HG03103 (cell line): ENCODE measurements around the gene HOGA1.
"Not testable (repeated sequence)": the region's sequence is repeated elsewhere in the genome, so short reads cannot be mapped to it uniquely, and the experiment has no call there.

Experiments used
- ATAC-seq: cut with Tn5 transposase; IDR thresholded peaks from one replicate; pipeline ENCODE4 v1.9.1; 2021; ENCODE audit warnings: low read depth; ENCODE audit not compliant: unreplicated experiment

HOGA1 gene

DNA sequence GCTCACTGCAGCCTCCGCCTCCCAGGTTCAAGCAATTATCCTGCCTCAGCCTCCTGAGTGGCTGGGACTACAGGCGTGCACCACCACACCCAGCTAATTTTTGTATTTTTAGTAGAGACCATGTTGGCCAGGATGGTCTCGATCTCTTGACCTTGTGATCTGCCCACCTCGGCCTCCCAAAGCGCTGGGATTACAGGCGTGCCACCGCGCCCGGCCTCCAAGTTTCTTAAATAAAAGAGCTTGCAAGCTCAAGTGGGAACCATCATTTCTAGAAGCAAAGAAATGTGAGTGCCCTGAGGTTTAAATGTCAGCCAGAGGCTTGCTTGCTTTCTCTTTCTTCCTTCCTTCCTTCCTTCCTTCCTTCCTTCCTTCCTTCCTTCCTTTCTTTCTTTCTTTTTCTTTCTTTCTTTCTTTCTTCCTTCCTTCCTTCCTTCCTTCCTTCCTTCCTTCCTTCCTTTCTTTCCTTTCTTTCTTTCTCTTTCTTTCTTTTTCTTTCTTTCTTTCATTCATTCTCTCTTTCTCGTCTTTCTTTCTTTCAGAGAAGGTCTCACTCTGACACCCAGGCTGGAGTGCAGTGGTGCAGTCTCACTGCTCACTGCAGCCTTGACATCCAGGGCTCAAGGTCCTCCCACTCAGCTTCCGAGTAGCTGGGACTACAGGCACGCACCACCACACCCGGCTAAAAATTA lies 58.4 kb downstream of the HOGA1 start:
- ATAC-seq: not testable (repeated sequence)

DNA sequence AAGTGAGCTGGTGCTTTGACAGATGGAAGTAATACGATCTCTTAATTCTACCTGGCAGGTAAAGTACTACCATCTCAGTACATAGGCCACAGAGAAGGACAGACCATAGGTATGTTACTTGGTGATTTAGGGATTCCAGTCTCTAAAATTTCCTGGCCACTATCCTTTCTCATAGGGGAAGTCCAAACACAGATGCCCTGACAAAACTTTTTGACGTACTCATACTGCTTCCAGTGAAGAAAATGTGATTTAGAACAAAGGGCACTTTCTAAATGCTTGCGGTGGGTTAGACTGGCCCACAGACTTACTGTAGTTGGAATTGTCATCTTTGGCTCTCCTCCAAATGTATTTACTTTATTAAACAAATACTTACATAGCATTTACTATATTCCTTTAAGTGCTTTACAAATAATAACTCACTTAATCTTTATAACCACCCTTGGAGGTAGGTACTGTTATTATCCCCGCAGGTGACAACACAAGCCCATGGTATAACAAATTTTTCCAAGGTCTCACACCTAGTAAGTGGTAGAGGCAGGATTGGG lies 59.3 kb downstream of the HOGA1 start:
- ATAC-seq: no peak

DNA sequence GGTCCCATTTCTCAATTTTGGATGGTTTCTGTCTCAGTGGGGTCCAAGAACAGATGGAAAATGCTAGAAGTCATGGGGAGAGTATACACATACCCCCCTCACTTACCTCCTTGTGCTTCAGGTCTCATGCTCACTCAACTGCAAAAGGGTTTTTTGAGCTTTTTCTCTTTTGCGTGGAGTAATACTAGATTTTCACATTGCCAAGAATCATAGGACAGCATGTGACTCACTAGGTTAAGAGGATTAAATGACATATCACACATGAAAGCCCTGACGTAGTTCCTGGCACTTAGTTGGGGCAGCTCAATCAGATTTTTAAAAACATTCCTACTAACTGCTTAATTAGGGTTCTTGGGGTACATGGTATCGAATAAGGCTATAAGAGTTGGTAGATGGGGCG lies 60.7 kb downstream of the HOGA1 start:
- no peak for ATAC-seq

DNA sequence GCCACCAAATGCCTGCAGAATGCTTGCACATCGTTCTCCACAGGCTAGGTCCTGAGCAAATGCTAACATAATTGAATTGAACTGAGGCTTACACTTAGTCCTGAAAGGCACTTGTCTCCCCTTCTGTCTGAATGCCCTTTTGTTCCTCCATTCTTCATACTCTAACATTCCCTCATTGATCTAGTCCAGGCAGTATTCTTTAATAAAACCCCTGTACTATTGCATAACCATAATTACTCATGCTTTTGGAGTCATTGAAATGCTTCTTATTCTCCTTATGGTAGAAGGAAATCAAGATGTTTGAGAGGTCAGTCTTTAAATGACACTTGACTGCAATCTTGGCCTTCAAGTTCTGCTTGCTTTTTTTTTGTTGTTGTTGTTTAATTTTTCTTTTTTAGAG lies 63.4 kb downstream of the HOGA1 start:
- ATAC-seq: no peak

DNA sequence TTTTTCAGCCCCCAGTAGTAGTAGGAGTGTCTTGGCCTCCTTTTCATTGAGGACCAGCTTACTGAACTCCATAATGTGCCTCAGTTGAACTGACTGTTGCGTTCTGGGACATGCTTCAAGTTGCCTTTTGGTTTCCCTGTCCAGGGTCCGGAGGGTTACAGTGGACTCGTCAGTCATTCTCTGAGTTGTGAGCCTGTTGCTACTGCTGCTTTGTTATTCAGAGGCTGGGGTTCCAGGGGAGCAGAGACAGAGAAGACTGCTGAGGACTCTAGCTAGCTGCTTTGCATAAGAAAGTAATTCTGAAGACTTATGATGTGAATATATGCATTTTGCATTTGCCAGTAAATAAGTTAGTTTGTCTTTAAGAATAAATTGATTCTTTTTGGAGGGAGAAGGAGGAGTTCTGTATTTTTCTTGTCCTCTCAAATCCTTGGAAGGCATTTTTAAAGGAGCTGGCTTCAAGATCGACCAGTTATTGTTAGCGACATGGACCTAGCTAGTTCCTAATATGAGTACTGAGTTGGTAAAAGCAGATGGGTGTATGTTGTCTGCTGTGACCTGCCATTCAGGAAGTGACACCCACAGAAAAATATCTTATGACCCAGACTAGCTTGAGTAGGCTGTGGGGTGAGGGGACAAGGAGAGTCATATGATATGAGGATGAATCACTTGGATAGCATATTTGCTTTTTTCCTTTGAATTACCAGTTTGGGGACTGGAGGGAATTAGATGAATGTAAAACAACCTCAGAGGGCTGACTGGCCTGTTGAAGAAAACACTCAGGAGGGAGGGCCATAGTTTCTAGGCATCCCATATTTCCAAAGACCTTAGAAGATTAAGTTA lies 64.6 kb downstream of the HOGA1 start:
- peak; percentile 90 for ATAC-seq

DNA sequence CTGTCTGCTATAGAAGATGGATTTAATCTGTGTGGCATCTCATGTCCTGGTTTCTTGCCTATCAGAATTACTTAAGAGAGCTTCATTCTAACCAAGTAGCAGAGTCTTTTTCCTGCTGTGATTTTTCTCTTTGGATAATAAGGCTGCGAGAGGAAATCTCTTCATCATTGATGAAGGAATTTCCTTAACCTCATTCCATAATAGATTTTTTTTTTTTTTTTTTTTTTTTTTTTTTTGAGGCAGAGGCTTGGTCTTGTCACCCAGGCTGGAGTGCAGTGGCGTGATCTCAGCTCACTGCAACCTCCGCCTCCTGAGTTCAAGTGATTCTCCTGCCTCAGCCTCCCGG lies 65.2 kb downstream of the HOGA1 start:
- ATAC-seq: not testable (repeated sequence)

DNA sequence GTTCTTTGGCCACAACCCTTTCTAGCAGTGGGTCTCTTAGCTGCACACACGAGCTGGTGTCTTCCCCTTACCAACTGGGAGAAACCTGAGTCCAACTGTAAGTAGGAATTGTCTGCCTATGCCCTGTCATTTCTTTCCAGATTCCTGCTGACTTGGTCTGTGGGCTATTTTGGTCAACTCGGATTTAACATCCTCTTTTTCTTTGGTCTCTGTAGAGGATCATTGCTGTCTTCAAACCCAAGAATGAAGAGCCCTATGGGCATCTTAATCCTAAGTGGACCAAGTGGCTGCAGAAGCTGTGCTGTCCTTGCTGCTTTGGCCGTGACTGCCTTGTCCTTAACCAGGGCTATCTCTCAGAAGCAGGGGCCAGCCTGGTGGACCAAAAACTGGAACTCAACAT lies 66.5 kb downstream of the HOGA1 start:
- ATAC-seq: no peak

DNA sequence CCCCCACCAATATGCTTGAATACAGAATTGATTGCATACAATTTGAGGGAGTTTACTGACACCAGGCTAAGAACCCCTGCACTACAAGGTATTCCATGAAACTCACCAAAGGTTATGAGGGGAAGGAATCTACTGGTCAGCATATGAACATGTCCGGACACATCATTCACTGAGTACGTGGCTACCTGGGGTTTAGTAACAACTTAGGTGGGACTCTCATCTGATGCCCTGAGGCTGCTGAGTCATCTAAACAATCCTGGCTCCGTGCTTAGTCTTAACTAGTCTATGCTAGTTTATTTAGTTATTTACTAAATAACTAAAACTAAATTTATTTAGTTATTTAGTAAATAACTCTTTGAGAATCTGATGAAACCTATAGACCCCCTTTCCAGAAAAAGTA lies 67.6 kb downstream of the HOGA1 start:
- ATAC-seq: no peak

DNA sequence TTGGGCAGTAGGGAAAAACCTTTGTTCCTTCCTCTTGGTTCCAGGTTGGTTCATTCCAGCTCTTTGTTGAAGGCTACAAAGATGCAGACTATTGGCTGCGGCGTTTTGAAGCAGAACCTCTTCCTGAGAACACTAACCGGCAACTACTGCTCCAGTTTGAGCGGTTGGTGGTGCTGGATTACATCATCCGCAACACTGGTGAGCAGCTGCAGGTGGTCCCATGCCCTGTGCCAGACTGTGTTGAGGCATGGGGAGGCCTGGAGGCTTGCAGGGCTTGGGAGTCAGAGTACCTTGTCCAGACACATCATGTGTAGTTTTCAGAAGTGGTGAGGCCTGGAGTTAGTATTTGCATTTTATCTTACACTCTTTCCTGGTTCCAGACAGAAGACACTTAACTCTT lies 72.6 kb downstream of the HOGA1 start:
- no peak for ATAC-seq

DNA sequence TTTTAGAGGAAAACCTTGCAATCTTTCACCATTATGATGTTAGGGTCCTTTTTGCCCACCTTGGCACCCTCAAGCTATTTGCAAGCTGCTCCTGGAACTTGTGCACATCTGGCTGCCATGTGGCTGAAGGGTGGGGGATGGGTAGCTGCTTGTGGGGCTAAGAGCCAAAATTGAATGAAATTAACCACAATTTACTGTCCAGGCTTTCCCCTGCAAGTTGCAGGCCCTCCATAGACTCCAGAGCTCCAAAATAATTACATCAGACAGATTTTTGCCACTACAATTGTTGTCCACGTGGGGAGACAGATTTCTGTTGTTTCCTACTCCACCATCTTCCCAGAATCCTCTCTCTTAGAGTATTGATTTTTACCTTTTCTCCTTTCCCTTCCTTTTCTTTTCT lies 75.4 kb downstream of the HOGA1 start:
- ATAC-seq: no peak
